CD4-positive, alpha-beta T cell treated with Interleukin-12 subunit alpha and Interleukin-12 subunit beta, for 1 hour (primary cell): Measurements from ENCODE around the gene AMER3.

ENCODE experiments used
- DNase-seq: peaks from one replicate; pipeline ENCODE4 v3.0.0-alpha.2; 2020

AMER3 gene

GRCh38 chr2:130785466-130786055, 30.2 kb downstream of the AMER3 start:
- DNase-seq: no peak

GRCh38 chr2:130786076-130786475, 30.7 kb downstream of the AMER3 start:
- DNase-seq: no peak

DNA sequence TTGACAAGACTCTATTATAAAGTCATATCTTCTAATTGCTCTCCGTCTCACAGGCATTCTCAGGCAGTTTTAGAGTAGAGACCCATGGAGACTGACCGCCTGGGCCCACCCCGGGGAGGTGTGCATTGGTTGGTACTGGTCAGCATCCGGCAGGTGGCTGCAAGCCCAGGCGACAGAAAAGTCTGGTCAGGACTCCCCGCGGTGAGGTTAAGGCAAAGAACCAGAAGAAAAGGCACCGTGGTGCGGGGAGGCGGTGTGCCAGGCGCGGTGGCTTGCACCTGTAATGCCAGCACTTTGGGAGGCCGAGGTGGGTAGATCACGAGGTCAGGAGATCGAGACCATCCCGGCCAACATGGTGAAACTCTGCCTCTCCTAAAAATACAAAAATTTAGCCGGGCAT, 32.5 kb downstream of the AMER3 start:
- DNase-seq: no peak

DNA sequence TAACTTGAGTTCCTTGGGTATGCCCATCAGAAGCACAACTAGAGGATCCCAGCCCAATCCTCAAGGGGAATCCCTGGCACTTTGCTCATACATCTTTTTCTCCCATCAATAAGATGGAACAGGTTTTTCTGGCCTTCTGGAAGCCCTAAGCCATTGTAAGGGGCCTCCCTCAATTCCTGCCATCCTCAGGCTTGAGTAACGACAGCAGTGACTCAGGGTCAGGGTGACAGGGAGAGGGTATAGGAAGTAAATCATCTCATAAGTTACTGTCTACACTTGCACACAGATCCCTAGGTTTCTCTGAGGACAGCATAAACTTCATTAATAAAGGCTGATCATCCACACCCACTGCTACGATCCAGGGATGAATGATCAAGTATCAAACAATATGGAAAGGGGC, 35.0 kb downstream of the AMER3 start:
- no peak for DNase-seq

GRCh38 chr2:130790804-130791616, 35.7 kb downstream of the AMER3 start:
- DNase-seq: no peak

DNA sequence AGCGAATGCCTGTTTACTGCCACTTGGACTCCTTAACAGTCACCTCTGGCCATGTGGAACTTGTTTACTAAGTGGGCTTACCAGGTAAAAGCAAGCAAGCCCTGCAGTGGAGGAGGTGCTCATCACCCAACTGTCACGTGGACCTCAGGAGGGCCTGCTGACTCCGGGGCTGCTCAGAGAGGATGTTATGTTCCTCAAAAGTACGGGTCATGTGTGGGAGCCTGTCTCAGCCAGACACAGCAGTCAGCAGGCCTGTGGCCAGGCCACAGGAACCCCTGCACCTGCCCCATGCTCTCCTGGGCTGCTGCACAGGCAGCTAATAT, 36.2 kb downstream of the AMER3 start:
- no peak for DNase-seq

- no peak for DNase-seq
These were observed 40.1 kb downstream of the AMER3 start for GRCh38 chr2:130795431-130795830.

DNA sequence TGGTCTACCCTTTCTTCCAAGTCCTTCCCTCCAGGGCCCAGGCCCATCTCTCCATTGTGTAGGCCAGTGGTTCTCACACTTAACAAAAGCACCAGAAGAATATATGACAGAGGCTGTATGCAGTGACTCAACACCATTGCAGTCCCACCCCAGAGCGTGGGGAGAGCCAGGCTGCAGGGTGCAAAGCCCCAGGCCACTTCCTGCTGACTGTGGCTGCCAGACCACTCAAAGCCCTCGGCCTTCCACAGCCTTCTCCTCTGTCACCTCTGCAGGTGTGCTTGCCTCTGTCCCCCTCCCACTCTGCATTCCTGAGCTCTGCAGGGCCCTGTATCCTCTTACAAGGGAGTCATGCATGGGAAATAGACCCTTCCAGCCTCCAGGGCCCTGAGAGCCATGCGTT, 41.0 kb downstream of the AMER3 start:
- no peak for DNase-seq

DNA sequence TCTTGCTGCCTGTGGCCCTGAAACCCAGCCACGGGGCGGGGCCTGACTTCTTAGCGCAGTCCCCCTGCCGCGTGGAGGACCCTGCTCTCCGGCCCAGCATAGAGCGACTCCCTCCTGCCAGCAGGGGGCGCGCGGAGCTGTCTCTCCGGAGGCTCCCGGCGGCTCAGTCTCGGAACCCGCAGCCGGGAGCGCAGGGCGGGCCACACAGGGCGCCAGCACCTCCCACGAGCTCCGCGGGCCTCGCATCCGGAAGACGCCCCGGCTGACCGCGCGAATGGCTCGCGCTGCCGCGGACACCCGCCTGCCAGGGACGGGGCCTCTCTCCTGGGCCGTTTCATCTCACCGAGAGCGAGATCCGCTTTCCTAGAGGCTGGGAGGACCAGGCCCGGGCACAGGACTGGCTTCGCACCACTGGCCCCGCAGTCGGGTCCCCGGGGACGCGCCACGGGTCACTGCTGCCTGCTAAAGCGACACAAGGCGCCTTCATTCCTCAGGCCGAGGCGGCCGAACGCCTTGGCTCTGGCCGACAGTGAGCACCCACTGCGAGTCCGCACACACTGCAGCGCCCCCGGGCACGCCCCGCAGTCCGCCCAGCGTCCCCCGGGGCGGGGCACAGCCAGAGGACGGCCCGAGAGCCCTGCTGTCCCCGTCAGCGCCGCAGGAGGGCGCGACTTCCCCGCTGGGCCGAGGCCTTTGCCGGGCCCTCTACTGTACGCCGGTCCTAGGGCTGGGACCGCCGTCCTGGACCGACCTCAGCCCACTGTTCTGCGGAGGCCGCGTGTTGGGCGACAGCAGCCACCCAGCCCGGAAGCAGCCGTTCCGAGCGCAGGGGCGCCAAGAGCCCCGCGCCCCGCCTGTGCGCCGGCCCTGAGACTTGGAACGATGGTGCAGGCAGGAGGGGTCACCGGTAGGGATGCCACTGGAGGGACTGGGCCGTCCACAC, 42.4 kb downstream of the AMER3 start:
- peak; percentile 92 for DNase-seq

- DNase-seq: no peak
These were observed 43.3 kb downstream of the AMER3 start for GRCh38 chr2:130798472-130799218.

DNA sequence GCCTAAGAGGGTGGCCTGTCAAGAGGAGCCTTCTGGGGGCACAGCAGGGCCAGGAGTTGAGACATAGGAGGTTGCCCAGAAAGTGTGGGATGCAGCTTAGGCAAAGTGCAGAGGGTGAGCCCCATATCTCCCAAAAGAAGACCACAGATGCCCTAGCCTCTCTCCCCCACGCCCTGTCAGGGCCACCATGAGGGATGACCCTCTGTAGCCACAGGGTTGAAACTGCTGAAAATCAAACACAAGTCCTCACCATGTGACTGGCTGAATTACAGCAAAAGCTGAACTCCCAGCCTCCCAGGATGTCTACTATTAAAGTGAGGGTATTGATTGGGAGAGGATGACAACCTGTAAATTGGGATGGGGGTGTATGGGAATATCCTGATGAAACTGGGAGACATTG, 44.0 kb downstream of the AMER3 start:
- no peak for DNase-seq

- DNase-seq: no peak
These were observed 50.3 kb downstream of the AMER3 start for GRCh38 chr2:130805613-130806012.

DNA sequence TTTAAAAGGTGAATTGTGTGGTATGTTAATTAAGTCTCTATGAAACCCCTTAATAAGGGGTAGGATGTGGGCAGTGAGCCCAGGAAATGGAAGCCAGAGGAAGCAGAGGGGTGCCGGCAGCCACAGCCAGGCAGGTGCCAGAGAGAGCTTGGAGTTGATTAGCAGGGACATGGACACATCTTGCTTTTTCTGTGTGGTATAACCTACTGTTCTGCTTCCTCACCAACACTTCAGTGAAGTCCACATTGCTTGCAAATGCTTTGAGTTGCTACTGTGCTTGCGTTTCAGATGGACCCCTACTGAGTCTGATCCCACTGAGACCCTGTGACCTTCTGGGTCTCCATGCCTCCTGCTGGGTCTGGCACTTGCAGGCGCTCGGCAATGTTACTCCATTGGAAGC, 51.0 kb downstream of the AMER3 start:
- DNase-seq: no peak

GRCh38 chr2:130807659-130808385, 52.5 kb downstream of the AMER3 start:
- no peak for DNase-seq

GRCh38 chr2:130808482-130809268, 53.3 kb downstream of the AMER3 start:
- no peak for DNase-seq

DNA sequence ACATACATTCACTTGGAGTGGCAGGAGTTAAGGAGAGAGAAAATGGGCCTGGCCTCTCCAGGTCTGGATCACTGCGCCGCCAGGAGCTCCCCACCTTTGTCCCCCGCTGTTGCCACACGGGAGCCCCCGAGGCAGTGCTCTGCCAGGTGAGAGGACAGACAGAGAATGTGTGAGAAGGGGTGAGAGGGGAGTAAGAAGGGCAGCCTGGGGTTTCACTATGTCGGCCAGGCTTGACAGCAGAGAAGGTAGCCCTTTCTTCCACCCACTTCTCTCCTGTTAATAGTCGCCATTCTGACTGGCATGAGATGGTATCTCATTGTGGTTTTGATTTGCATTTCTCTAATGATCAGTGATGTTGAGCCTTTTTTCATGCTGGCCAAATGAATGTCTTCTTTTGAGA, 55.1 kb downstream of the AMER3 start:
- DNase-seq: no peak

DNA sequence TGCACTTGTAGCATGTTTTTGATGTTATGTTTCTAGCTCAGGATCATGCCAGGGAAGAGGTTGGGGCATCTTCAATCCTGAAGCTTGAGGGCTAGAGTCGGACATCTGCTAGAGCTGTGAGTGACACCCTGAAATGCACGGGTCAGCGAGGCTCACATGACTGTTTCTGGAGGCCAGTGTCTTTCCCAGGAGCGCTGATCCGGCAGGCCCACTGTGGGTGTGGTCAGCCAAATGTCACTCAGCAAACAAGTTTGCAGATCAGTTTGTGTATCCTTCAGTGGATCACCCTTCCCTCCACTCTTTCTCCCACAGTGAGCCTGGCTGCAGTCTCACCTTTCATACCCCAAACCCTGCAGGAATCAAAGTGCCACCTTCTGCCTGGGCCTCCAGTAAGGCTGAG, 58.4 kb downstream of the AMER3 start:
- DNase-seq: no peak

DNA sequence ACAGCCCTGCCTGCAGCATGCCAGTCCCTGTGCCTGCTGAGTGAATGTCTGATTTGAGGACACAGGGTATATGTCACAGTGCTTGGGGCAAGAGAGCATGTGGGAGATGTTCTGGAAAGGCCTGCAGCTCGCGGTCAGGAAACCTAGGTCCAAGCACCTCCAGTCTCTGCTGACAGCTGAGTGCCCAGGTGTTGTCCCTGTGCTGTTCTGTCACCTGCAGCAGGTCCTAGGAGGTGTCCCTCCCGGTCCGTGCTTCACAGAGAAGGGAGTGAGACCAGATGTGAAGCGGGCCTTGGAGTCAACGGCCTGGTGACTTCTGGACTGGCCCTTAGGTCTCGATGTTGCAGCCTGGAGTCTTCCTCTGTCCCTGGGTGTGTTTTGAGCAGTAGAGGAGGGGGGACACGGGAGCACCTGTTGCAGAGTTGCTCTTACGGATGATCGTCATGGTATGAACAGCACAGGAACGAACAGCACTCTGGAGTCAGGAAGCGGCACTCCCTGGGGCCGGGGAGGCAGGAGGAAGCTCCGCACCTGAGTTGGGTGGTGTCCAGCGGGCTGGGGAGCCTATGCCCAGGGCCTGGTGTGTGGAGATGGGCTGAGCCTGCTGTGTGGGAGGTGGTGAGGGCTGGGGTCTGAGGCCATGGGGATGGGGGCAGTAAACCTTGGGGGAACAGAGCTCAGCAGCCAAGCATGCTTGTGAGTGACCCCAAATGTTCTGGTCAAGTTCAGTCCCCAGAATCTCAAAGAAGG, 59.8 kb downstream of the AMER3 start:
- DNase-seq: no peak
